Smooth muscle cell (in vitro differentiated cells): ENCODE measurements around the gene INPP5F. TPM values are rescaled to one million over a fixed set of nuclear protein-coding genes. Genes with fewer than 3 reads are reported as not detected.

Source experiments
- DNase-seq: peaks from one replicate; lab custom pipeline; 2025; ENCODE audit not compliant: unreplicated experiment; lab: John Stamatoyannopoulos, UW
- H2AFZ ChIP-seq: fragments of 200-600 bp; sonication (generic); 2 replicates; pipeline ENCODE4 v1.6.0; 2016; ENCODE audit warnings: antibody characterized with exemption, low read depth, mild to moderate bottlenecking
- H3F3A ChIP-seq: fragments of 200-600 bp; sonication (generic); 2 replicates; pipeline ENCODE4 v1.6.0; 2017; ENCODE audit warnings: antibody characterized with exemption, low read depth
- H3K27ac ChIP-seq: fragments of 200-600 bp; sonication (generic); 2 replicates; pipeline ENCODE4 v1.5.1; 2016; ENCODE audit warnings: low read depth, mild to moderate bottlenecking
- H3K27me3 ChIP-seq: fragments of 200-600 bp; sonication (generic); 2 replicates; pipeline ENCODE4 v1.6.1; 2016; ENCODE audit warnings: low read depth, mild to moderate bottlenecking
- H3K36me3 ChIP-seq: fragments of 200-600 bp; sonication (generic); 2 replicates; pipeline ENCODE4 v1.5.1; 2016; ENCODE audit warnings: low read depth
- H3K4me1 ChIP-seq: fragments of 200-600 bp; sonication (generic); 2 replicates; pipeline ENCODE4 v1.5.1; 2016; ENCODE audit warnings: low read depth
- H3K4me2 ChIP-seq: fragments of 200-600 bp; sonication (generic); 2 replicates; pipeline ENCODE4 v1.6.0; 2016; ENCODE audit warnings: mild to moderate bottlenecking
- H3K4me3 ChIP-seq: fragments of 200-600 bp; sonication (generic); 2 replicates; pipeline ENCODE4 v1.5.1; 2016; ENCODE audit warnings: mild to moderate bottlenecking
- H3K79me2 ChIP-seq: fragments of 200-600 bp; sonication (generic); 2 replicates; pipeline ENCODE4 v1.6.0; 2016; ENCODE audit warnings: low read depth, mild to moderate bottlenecking
- H3K9ac ChIP-seq: fragments of 200-600 bp; sonication (generic); 2 replicates; pipeline ENCODE4 v1.6.0; 2016; ENCODE audit warnings: low read depth
- H3K9me3 ChIP-seq: fragments of 200-600 bp; sonication (generic); replicated peaks from 2 replicates; pipeline ENCODE4 v1.5.1; 2016; ENCODE audit warnings: low read depth
- H4K20me1 ChIP-seq: fragments of 200-600 bp; sonication (generic); 2 replicates; pipeline ENCODE4 v1.6.0; 2016; ENCODE audit warnings: low read depth
- CTCF ChIP-seq: fragments of 200-600 bp; sonication (generic); IDR thresholded peaks from 2 replicates; pipeline ENCODE4 v1.5.1; 2017; ENCODE audit warnings: borderline replicate concordance, mild to moderate bottlenecking, antibody characterized with exemption; ENCODE audit not compliant: insufficient read depth, poor library complexity, severe bottlenecking
- WGBS: methylation state at CpG from one replicate; pipeline ENCODE4 v1.1.7; 2016; ENCODE audit warnings: low lambda C conversion rate; 5-methylcytosine and 5-hydroxymethylcytosine counted together
- polyA plus RNA-seq: library from polyadenylated mRNA; unstranded; fragments of >200 nt; fragmentation: Nextera tagmentation; extraction: Ambion mirVana; gene quantifications from 2 replicates; pipeline ENCODE4 v1.2.1, GENCODE V29; 2016
- total RNA-seq: library from RNA; depleted of rRNA; stranded (reverse); fragments of >200 nt; gene quantifications from 2 replicates; pipeline ENCODE4 v1.2.3, GENCODE V29; 2014

INPP5F gene
- total and polyA plus RNA-seq, 2 experiments from 2014 or later = 15.9 to 106 TPM

- Histone ChIP-seq H3K79me2 (peaks cover 52% of the 10 kb centered on the region), H3K36me3 (no peaks in the 10 kb centered on the region), H3F3A (peaks cover 12% of the 10 kb centered on the region), H3K9ac (peak overlapping the region; percentile 74), H3K4me1 (peaks cover 16% of the 10 kb centered on the region), H4K20me1 (peaks cover 49% of the 10 kb centered on the region), H3K27ac (peak overlapping the region; percentile 64), H3K4me3 (peak overlapping the region; percentile 70), H3K27me3 (no peaks in the 10 kb centered on the region), H3K4me2 (peak overlapping the region; percentile 100), H3K9me3 (no peaks in the 10 kb centered on the region), H2AFZ (peak overlapping the region; percentile 94)
- peak; percentile 29 for DNase-seq
- no peak for TF ChIP-seq CTCF
- 2% methylated on average over 28 of the region's 56 CpGs for WGBS
Measured at GRCh38 chr10:119871881-119872609, 146.2 kb downstream of the INPP5F start.

- under 1% methylated on average over 40 of the region's 42 CpGs for WGBS
- Histone ChIP-seq H3K4me2 (peak within 1 kb of the TSS; percentile 100), H2AFZ (peak within 1 kb of the TSS; percentile 94), H3K9me3 (no peaks in the 10 kb centered on the region), H3K9ac (peak within 1 kb of the TSS; percentile 74), H3K4me3 (peak within 1 kb of the TSS; percentile 70), H3K27me3 (no peaks in the 10 kb centered on the region), H3F3A (peaks cover 12% of the 10 kb centered on the region), H3K36me3 (no peaks in the 10 kb centered on the region), H4K20me1 (peaks cover 45% of the 10 kb centered on the region), H3K4me1 (peaks cover 16% of the 10 kb centered on the region), H3K79me2 (peaks cover 47% of the 10 kb centered on the region), H3K27ac (peak within 1 kb of the TSS; percentile 64)
- peak; percentile 51 for DNase-seq
- TF ChIP-seq CTCF = no peak
Measured at GRCh38 chr10:119872610-119872859, 146.7 kb downstream of the INPP5F start, which contains the start of gene MCMBP. TSS of gene MCMBP (minus strand) at chr10:119872843. CDS start at chr10:119872584, 259 bp downstream.

- Histone ChIP-seq H3F3A (peaks cover 12% of the 10 kb centered on the region), H2AFZ (peak overlapping the region; percentile 94), H3K4me2 (peak overlapping the region; percentile 100), H4K20me1 (peaks cover 40% of the 10 kb centered on the region), H3K27ac (peak overlapping the region; percentile 64), H3K9me3 (no peaks in the 10 kb centered on the region), H3K9ac (peak overlapping the region; percentile 36), H3K4me3 (peak overlapping the region; percentile 70), H3K4me1 (peaks cover 16% of the 10 kb centered on the region), H3K27me3 (no peaks in the 10 kb centered on the region), H3K36me3 (no peaks in the 10 kb centered on the region), H3K79me2 (peaks cover 42% of the 10 kb centered on the region)
- DNase-seq = peak; percentile 58
- TF ChIP-seq CTCF = no peak
- WGBS = 2% methylated on average over 62 of the region's 75 CpGs
Measured at GRCh38 chr10:119872860-119873681, 147.2 kb downstream of the INPP5F start.
